ENCODE data around the gene ORC5.
"Not testable (repeated sequence)": the region's sequence is repeated elsewhere in the genome, so short reads cannot be mapped to it uniquely, and the experiment has no call there.

ORC5 gene

GRCh38 chr7:104207731-104208420 lies at the start of gene ORC5:
Gene ORC5, minus strand, starts transcription at chr7:104208013. Its CDS starts 109 bp downstream, at chr7:104207904.
- DNase-seq: peak; percentile 81 to 91

GRCh38 chr7:104255616-104256015 lies 47.8 kb upstream of the ORC5 start:
- DNase-seq: no peak

GRCh38 chr7:104255194-104255593 lies 47.4 kb upstream of the ORC5 start:
- no peak for DNase-seq

GRCh38 chr7:104254696-104255095 lies 46.9 kb upstream of the ORC5 start:
- DNase-seq: no peak

- DNase-seq: no peak
Measured at GRCh38 chr7:104252409-104253134, 44.8 kb upstream of the ORC5 start.

- DNase-seq: no peak
Measured at GRCh38 chr7:104242638-104243037, 34.8 kb upstream of the ORC5 start.

- no peak for DNase-seq
Measured at GRCh38 chr7:104241538-104242209, 33.9 kb upstream of the ORC5 start.

- DNase-seq: no peak
Measured at GRCh38 chr7:104241135-104241534, 33.3 kb upstream of the ORC5 start.

- DNase-seq: no peak
Measured at GRCh38 chr7:104240401-104240800, 32.6 kb upstream of the ORC5 start.

GRCh38 chr7:104234990-104235389 lies 27.2 kb upstream of the ORC5 start:
- not testable (repeated sequence) for DNase-seq

GRCh38 chr7:104231054-104232046 lies 23.5 kb upstream of the ORC5 start:
- DNase-seq: peak; percentile 63 to 70

GRCh38 chr7:104230606-104231005 lies 22.8 kb upstream of the ORC5 start:
- DNase-seq: peak; percentile 55 to 77

- DNase-seq: no peak
Measured at GRCh38 chr7:104228442-104228841, 20.6 kb upstream of the ORC5 start.

GRCh38 chr7:104225451-104225850 lies 17.6 kb upstream of the ORC5 start:
- no peak for DNase-seq

GRCh38 chr7:104217620-104218019 lies 9.8 kb upstream of the ORC5 start:
- no peak for DNase-seq

GRCh38 chr7:104209063-104209462 lies 1.2 kb upstream of the ORC5 start:
- no peak for DNase-seq

GRCh38 chr7:104208421-104208780 lies 588 bp upstream of the ORC5 start:
- DNase-seq: no peak

GRCh38 chr7:104207348-104207730 lies 474 bp downstream of the ORC5 start:
- no peak for DNase-seq

GRCh38 chr7:104206841-104207240 lies 972 bp downstream of the ORC5 start:
- no peak for DNase-seq

GRCh38 chr7:104198673-104199278 lies 9.0 kb downstream of the ORC5 start:
- no peak for DNase-seq

- no peak for DNase-seq
Measured at GRCh38 chr7:104196161-104196560, 11.7 kb downstream of the ORC5 start.

GRCh38 chr7:104192434-104192833 lies 15.4 kb downstream of the ORC5 start:
- no peak for DNase-seq
